ENCODE data around the gene NLRX1. TPM values are rescaled to one million over a fixed set of nuclear protein-coding genes. Genes with fewer than 3 reads are reported as not detected.
"Not testable (repeated sequence)": the region's sequence is repeated elsewhere in the genome, so short reads cannot be mapped to it uniquely, and the experiment has no call there.

Gene NLRX1
- total RNA-seq, 1 donor from 2014 or later: 32.2 TPM

DNA sequence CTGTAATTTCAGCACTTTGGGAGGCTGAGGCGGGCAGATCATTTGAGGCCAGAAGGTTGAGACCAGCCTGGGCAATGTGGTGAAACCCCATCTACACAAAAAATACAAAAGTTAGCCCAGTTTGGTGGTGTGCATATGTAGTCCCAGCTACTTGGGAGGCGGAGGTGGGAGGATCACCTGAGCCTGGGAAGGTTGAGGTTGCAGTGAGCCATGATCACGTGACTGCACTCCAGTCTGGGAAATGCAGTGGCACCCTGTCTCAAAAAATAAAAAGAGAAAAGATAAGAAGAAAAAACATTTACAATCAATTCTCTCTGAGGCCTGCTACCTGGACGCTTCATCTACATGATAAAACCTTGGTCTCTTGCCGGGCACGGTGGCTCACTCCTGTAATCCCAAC is 30.4 kb downstream of the NLRX1 start:
- H3K4me1 ChIP-seq: no peaks in the 10 kb centered on the region
- H3K36me3 ChIP-seq: no peaks in the 10 kb centered on the region
- H3K27ac ChIP-seq (replicated peaks): no peak overlapping the region
- H3K9me3 ChIP-seq (replicated peaks): no peaks in the 10 kb centered on the region
- TF ChIP-seq, protein P1, sequence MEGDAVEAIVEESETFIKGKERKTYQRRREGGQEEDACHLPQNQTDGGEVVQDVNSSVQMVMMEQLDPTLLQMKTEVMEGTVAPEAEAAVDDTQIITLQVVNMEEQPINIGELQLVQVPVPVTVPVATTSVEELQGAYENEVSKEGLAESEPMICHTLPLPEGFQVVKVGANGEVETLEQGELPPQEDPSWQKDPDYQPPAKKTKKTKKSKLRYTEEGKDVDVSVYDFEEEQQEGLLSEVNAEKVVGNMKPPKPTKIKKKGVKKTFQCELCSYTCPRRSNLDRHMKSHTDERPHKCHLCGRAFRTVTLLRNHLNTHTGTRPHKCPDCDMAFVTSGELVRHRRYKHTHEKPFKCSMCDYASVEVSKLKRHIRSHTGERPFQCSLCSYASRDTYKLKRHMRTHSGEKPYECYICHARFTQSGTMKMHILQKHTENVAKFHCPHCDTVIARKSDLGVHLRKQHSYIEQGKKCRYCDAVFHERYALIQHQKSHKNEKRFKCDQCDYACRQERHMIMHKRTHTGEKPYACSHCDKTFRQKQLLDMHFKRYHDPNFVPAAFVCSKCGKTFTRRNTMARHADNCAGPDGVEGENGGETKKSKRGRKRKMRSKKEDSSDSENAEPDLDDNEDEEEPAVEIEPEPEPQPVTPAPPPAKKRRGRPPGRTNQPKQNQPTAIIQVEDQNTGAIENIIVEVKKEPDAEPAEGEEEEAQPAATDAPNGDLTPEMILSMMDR (IDR thresholded peaks at IDR 0.05; ENCODE audit: borderline replicate concordance): no peak
- no peak for DNase-seq
- H3K27me3 ChIP-seq (ENCODE audit: low read depth): no peaks in the 10 kb centered on the region
- H3K4me3 ChIP-seq: no peak overlapping the region
- intact Hi-C loops (cut with micrococcal nuclease): loop anchor here (10.0 kb wide), 1 partner anchor 54 kb away; the partner anchor contains the start of gene ABCG4

DNA sequence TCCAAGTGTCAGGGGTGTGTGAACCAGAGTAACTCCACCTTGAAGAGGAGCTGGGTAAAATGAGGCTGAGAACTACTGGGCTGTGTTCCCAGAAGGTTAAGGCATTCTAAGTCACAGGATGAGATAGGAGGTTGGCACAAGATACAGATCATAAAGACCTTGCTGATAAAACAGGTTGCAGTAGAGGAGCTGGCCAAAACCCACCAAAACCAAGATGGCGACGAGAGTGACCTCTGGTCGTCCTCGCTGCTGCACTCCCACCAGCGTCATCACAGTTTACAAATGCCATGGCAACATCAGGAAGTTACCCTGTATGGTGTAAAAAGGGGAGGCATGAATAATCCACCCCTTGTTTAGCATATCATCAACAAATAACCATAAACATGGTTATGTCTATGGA is 32.7 kb downstream of the NLRX1 start:
- H3K4me3 ChIP-seq; H3K27ac ChIP-seq (replicated peaks); H3K27me3 ChIP-seq (ENCODE audit: low read depth); DNase-seq; intact Hi-C loops (cut with micrococcal nuclease); H3K9me3 ChIP-seq (replicated peaks); H3K4me1 ChIP-seq; H3K36me3 ChIP-seq: not testable (repeated sequence)

DNA sequence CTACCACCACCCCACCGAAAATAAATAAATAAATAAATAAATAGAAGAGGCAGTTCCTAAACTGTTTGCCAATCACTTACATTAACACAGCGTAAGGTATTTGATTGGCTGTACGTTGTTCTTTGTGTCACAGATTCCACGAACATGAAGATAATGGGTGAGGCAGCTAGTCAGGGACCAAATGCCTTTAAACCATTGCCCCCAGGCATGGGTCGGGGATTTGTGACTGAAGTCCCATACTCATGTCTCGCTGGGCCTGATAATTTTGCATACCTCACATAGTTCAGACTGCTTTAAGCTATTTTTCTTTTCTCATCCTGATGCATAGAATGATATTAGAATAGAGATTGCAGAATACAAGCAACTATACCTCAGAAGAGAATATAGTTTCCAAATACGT is 34.0 kb downstream of the NLRX1 start:
- DNase-seq: no peak

DNA sequence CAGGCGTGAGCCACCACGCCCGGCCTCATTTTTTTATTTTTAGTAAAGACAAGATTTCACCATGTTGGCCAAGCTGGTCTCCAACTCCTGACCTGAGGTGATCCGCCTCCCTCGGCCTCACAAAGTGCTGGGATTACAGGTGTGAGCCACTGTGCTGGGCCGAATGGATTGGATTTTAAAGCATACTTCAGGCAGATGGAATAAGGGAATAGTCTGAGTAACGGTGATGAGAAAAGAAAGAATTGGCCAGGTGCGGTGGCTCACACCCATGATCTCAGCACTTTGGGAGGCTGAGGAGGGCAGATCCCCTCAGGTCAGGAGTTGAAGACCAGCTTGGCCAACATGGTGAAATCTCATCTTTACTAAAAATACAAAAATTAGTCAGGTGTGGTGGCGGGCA is 35.5 kb downstream of the NLRX1 start:
- H3K36me3 ChIP-seq: no peaks in the 10 kb centered on the region
- peaks cover 33% of the 10 kb centered on the region for H3K4me1 ChIP-seq
- TF ChIP-seq, protein P1 (IDR thresholded peaks at IDR 0.05; ENCODE audit: borderline replicate concordance): no peak
- intact Hi-C loops (cut with micrococcal nuclease): no loop called here
- no peak overlapping the region for H3K4me3 ChIP-seq
- DNase-seq: no peak
- H3K27me3 ChIP-seq (ENCODE audit: low read depth): no peaks in the 10 kb centered on the region
- no peak overlapping the region for H3K27ac ChIP-seq (replicated peaks)
- H3K9me3 ChIP-seq (replicated peaks): no peaks in the 10 kb centered on the region

More for the DNA sequence above, 34.0 kb downstream of the NLRX1 start:
- Histone ChIP-seq H3K27me3 (ENCODE audit: low read depth) (no peaks in the 10 kb centered on the region), H3K36me3 (no peaks in the 10 kb centered on the region), H3K4me1 (peaks cover 21% of the 10 kb centered on the region), H3K27ac (replicated peaks) (no peak overlapping the region), H3K9me3 (replicated peaks) (no peaks in the 10 kb centered on the region), H3K4me3 (no peak overlapping the region)
- TF ChIP-seq, protein P1 (IDR thresholded peaks at IDR 0.05; ENCODE audit: borderline replicate concordance): no peak
- intact Hi-C loops (cut with micrococcal nuclease): no loop called here

DNA sequence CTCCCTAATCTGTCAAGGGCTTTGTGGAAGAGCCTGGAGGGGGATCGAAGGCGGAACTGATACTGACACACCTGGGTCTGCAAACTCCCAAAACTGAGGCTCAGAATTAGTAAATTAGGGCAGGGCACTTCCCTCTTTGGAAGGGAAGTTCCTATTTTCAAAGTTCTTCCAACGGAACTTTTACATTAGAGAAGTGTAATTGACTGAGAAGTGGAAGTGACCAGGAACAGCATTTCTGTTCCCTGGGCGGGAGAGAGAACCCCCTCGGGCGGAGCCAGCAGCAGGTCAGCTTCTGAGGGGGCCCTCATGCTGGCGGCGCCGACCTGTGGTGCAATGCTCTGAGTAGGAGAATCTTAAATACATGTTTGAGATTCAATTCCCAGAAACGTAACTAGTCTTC is 36.6 kb downstream of the NLRX1 start:
- H3K27ac ChIP-seq (replicated peaks): peak overlapping the region; percentile 99
- intact Hi-C loops (cut with micrococcal nuclease): no loop called here
- H3K27me3 ChIP-seq (ENCODE audit: low read depth): no peaks in the 10 kb centered on the region
- DNase-seq: peak; percentile 32
- peak overlapping the region; percentile 98 for H3K4me3 ChIP-seq
- no peaks in the 10 kb centered on the region for H3K9me3 ChIP-seq (replicated peaks)
- TF ChIP-seq, protein P1 (IDR thresholded peaks at IDR 0.05; ENCODE audit: borderline replicate concordance): no peak
- H3K36me3 ChIP-seq: no peaks in the 10 kb centered on the region
- peaks cover 37% of the 10 kb centered on the region for H3K4me1 ChIP-seq

DNA sequence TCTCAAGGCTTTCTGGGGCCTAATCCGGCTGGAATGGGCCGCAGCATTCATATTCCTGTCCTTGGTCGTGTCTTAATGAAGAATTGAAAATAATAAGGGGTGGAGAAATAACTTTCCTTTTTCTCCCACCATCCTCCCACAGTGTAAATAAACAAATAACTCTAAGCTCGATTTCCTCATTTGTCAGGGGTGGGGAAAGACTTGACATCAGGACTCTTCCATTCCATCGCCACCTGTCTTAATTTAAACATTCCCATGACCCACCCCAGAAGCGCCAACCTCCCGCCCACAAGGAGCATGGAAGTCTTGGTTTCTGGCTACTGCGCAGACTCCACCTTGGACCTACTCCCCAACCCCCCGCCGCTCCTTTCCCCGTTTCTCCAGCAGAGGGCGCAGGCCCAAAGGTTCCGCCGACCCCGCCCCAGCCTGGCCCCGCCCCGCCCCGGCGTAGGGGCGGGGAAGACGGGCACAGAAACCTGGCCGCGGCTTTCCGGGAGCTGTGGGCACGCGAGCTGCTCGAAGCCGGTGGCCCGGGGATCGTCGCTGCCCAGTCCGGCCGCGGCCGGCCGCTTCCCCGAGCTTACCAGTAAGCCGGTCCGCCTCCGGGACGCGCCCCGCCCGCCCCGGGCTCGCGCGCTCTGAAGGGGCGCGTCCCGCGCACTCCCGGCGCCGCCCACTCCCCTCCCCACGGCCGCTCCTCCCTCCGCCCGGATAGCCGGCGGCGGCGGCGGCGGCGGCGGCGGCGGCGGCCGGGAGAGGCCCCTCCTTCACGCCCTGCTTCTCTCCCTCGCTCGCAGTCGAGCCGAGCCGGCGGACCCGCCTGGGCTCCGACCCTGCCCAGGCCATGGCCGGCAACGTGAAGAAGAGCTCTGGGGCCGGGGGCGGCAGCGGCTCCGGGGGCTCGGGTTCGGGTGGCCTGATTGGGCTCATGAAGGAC is 37.3 kb downstream of the NLRX1 start, which contains the start of gene CBL:
Gene CBL (plus strand): TSS at position 766 of the 937 bp plus-strand sequence. CDS start 79 bp downstream, at position 845.
- peak within 1 kb of the TSS; percentile 99 for H3K27ac ChIP-seq (replicated peaks)
- peaks cover 39% of the 10 kb centered on the region for H3K4me1 ChIP-seq
- intact Hi-C loops (cut with micrococcal nuclease): no loop called here
- no peaks in the 10 kb centered on the region for H3K27me3 ChIP-seq (ENCODE audit: low read depth)
- H3K4me3 ChIP-seq: peak within 1 kb of the TSS; percentile 98
- no peaks in the 10 kb centered on the region for H3K9me3 ChIP-seq (replicated peaks)
- H3K36me3 ChIP-seq: no peaks in the 10 kb centered on the region
- TF ChIP-seq, protein P1 (IDR thresholded peaks at IDR 0.05; ENCODE audit: borderline replicate concordance): peak; percentile 94
- DNase-seq: peak; percentile 96
